Adrenal gland (tissue), 12 donors: Measurements from ENCODE around the gene ICAM1. TPM values are rescaled to one million over a fixed set of nuclear protein-coding genes. Genes with fewer than 3 reads are reported as not detected.
A peak's percentile ranks its signal among the peaks of the same experiment; 100 is the strongest.

Source experiments
- DNase-seq, 7 donors: peaks; one replicate each; pipeline ENCODE4 v3.0.0-alpha.2; 2019 to 2020
- H3K27ac ChIP-seq, 5 donors: fragments of 200-600 bp; sonication (generic) in 4 of 5; 1 replicate in 3 of 5; 2 replicates in 2 of 5; pipeline versions ENCODE4 v1.5.1 to v1.8.0; 2016 to 2020; ENCODE audit warnings: mild to moderate bottlenecking in 1 of 5
- H3K27me3 ChIP-seq: fragments of 200-600 bp; 2 replicates; pipeline ENCODE4 v1.8.0; 2021
- H3K36me3 ChIP-seq, 2 donors: fragments of 200-600 bp; replicated peaks in 1 of 2; 1 replicate in 1 of 2; 2 replicates in 1 of 2; pipeline versions ENCODE4 v1.5.1 to v1.8.0; 2018 to 2022
- H3K4me1 ChIP-seq, 2 donors: fragments of 200-600 bp; replicated peaks in 1 of 2; 1 replicate in 1 of 2; 2 replicates in 1 of 2; pipeline versions ENCODE4 v1.5.1 to v1.8.0; 2018 to 2021
- H3K4me3 ChIP-seq, 4 donors: fragments of 200-600 bp; sonication (generic) in 3 of 4; one replicate each; pipeline ENCODE4 v1.5.1; 2016 to 2018
- H3K9me3 ChIP-seq, 3 donors: fragments of 200-600 bp; sonication (generic) in 1 of 3; replicated peaks in 1 of 3; 1 replicate in 2 of 3; 2 replicates in 1 of 3; pipeline versions ENCODE4 v1.5.1 to v1.8.0; 2016 to 2021
- POLR2A ChIP-seq, 2 donors: fragments of 450-650 bp; IDR thresholded peaks; one replicate each; pipeline ENCODE4 v1.6.1; 2017; ENCODE audit warnings: antibody characterized with exemption in 2 of 2, mild to moderate bottlenecking in 2 of 2, moderate library complexity in 1 of 2
- WGBS, 4 donors: extraction: QIAGEN DNeasy Blood & Tissue Kit in 2 of 4; methylation state at CpG; one replicate each; pipeline versions ENCODE4 v1.1.5 to v1.1.7; 2013 to 2017; 5-methylcytosine and 5-hydroxymethylcytosine counted together
- intact Hi-C, 2 donors: fragments of 100-400 bp; cut with DNase I; formaldehyde crosslinking; loops; one replicate each; pipeline versions ENCODE4 v1.14.1 to v1.15.0; 2022 to 2023
- polyA plus RNA-seq, 3 donors: library from polyadenylated mRNA; stranded (reverse); fragments of 200-250 nt in 2 of 3; fragments of 350-450 nt in 1 of 3; fragmentation: Illumina TruSeq in 1 of 3; extraction: RNeasy Lipid Tissue Mini Kit (QIAGEN cat#74804) in 1 of 3; gene quantifications; one replicate each; pipeline ENCODE4 v1.2.3, GENCODE V29; 2013 to 2014
- total RNA-seq, 9 donors: library from RNA; depleted of rRNA in 4 of 9; stranded (reverse); fragments of >200 nt in 4 of 9; fragments of 120-200 nt in 1 of 9; fragmentation: NEBNext Ultra II Directional in 1 of 9; extraction: Animal tissue kit (Norgen Biotek cat#: 25700) in 1 of 9; gene quantifications; one replicate each; pipeline versions ENCODE4 v1.1.0 to v1.2.4, GENCODE V29; 2013 to 2023
- TF ChIP-seq, protein P1 (sequence below), 6 experiments: fragments of 450-650 bp in 4 of 6; fragments of 200-600 bp in 2 of 6; sonication (generic) in 1 of 6; IDR thresholded peaks; 1 replicate in 5 of 6; 2 replicates in 1 of 6; pipeline versions ENCODE4 v1.5.1 to v1.8.0; 2016 to 2021; ENCODE audit warnings: antibody characterized with exemption in 6 of 6, mild to moderate bottlenecking in 2 of 6, moderate library complexity in 1 of 6
- donor health status: healthy with polysubstance abuse.
- donor health status: Bipolar disorder and iron deficiency.
- donor health status: DM: yes; HTN: yes; CAD: no.
- donor health status: DM: no; HTN: no; CAD: no.
- donor health status: DM: no; HTN: no; CAD: no.
- donor health status: DM: yes; HTN: yes; CAD: no.

ICAM1 gene
- total and polyA plus RNA-seq, 12 donors: 2.2 to 90.4 (median 27.4) TPM

DNA sequence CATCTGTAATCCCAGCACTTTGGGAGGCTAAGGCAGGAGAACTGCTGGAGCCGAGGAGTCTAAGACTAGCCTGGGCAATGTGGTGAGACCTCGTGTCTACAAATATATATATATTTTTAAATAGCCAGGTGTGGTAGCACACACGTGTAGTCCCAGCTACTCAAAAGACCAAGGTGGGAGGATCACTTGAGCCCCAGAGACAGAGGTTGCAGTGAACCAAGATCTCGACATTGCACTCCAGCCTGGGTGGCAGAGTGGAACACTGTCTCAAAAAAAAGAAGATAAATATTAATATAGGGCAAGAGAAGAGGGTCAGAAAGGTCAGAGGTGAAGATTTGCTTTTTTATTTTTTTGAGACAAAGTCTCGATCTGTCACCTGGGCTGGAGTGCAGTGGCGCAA lies 24.4 kb upstream of the ICAM1 start:
- 82 to 92% (median 84%) methylated on average over 6 of the region's 6 CpGs for WGBS, 4 donors
- no peak for TF ChIP-seq POLR2A (IDR thresholded peaks at IDR 0.05)
- TF ChIP-seq, protein P1, sequence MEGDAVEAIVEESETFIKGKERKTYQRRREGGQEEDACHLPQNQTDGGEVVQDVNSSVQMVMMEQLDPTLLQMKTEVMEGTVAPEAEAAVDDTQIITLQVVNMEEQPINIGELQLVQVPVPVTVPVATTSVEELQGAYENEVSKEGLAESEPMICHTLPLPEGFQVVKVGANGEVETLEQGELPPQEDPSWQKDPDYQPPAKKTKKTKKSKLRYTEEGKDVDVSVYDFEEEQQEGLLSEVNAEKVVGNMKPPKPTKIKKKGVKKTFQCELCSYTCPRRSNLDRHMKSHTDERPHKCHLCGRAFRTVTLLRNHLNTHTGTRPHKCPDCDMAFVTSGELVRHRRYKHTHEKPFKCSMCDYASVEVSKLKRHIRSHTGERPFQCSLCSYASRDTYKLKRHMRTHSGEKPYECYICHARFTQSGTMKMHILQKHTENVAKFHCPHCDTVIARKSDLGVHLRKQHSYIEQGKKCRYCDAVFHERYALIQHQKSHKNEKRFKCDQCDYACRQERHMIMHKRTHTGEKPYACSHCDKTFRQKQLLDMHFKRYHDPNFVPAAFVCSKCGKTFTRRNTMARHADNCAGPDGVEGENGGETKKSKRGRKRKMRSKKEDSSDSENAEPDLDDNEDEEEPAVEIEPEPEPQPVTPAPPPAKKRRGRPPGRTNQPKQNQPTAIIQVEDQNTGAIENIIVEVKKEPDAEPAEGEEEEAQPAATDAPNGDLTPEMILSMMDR (IDR thresholded peaks at IDR 0.05): no peak

DNA sequence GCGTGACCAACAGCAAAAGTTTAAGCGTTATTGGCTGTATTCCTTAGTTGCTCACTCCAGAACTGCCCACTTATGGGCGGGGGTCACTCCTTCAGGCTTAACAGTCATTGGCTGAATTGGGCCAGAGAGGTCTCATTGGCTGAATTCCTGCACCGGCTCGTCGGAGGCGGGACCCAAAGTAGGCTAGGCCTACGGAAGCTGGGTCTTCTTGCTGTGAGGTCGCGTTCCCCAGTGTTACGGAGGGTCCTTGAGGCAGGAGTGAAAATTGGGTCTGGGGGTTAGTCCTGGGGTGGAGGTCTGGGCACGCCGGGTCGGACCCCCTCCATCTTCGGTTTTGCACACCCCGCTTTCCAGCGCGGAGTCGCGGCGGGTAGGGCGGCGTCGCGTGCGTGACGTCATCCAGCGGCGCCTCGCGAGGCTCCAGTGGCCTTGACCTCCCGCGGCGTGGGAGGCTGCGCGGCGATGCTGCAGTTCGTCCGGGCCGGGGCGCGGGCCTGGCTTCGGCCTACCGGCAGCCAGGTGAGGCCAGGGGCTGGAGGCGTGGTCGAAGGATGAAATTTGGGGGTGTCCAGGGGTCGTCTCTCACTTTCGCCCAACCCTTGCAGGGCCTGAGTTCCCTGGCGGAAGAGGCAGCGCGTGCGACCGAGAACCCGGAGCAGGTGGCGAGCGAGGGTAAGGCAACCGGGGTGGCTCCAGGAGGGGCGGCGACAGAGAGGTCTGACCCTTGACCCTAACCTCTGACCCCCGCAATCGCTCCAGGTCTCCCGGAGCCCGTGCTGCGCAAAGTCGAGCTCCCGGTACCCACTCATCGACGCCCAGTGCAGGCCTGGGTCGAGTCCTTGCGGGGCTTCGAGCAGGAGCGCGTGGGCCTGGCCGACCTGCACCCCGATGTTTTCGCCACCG lies 18.9 kb upstream of the ICAM1 start, which contains the start of gene MRPL4:
TSS of gene MRPL4 (plus strand) at position 423 of the 903 bp plus-strand sequence. CDS start at position 463, 40 bp downstream.
- Histone ChIP-seq H3K27ac (peak within 1 kb of the TSS in 4 of 5 donors; percentile 57 to 86 (median 73)), H3K36me3 (peaks cover 0 to 30% of the 10 kb centered on the region in 2 donors), H3K27me3 (no peaks in the 10 kb centered on the region), H3K4me3 (peak within 1 kb of the TSS; percentile 21 to 89 (median 81)), H3K9me3 (no peaks in the 10 kb centered on the region), H3K4me1 (peaks cover 6 to 13% of the 10 kb centered on the region in 2 donors)
- intact Hi-C loops: loop anchor here in 1 of 2 donors (10.0 kb wide), 1 partner anchor 317 kb away; the partner anchor contains the start of gene OLFM2
- 0 to 1% (median 0%) methylated on average over 12 to 77 of the region's 77 CpGs for WGBS, 4 donors
- TF ChIP-seq, protein P1 (IDR thresholded peaks at IDR 0.05): peak in 1 of 6 experiments; percentile 29
- peak; percentile 52 to 56 for TF ChIP-seq POLR2A (IDR thresholded peaks at IDR 0.05)
- DNase-seq: peak; percentile 95 to 99 (median 98)

More for the DNA sequence above, 24.4 kb upstream of the ICAM1 start:
- intact Hi-C loops: loop anchor here in 1 of 2 donors (10.0 kb wide), 1 partner anchor 132 kb away; the partner anchor contains the start of genes EIF3G and P2RY11
- no peaks in the 10 kb centered on the region for H3K27me3 ChIP-seq
- H3K4me1 ChIP-seq: peaks cover 0 to 3% of the 10 kb centered on the region in 2 donors
- no peaks in the 10 kb centered on the region for H3K9me3 ChIP-seq
- no peaks in the 10 kb centered on the region for H3K36me3 ChIP-seq
- H3K4me3 ChIP-seq: no peak overlapping the region
- H3K27ac ChIP-seq: no peak overlapping the region
- DNase-seq: no peak

DNA sequence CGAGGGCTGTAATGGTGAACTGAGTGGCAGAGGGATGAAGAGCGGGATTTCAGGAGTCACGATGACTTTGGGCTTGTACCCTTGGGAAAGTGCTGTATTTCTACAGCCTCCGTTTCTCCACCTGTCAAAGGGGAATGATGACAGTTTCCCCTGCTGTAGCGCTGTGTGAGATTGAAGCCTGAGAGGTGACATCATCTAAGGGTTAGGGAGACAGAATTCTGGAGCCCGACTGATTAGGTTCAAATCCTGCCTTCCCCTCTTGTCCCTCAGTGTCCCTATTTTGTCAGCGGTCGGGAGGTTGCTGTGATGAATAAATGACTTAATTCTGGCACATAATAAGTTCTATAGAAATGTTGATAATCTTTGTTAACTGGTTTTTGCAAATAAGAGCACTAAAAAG lies 18.2 kb upstream of the ICAM1 start:
- WGBS, 4 donors: 24 to 30% (median 26%) methylated on average over 5 to 8 of the region's 8 CpGs
- peak overlapping the region in 3 of 5 donors; percentile 64 to 86 (median 82) for H3K27ac ChIP-seq

More for the DNA sequence above, 18.2 kb upstream of the ICAM1 start:
- Histone ChIP-seq H3K27me3 (no peaks in the 10 kb centered on the region), H3K9me3 (no peaks in the 10 kb centered on the region), H3K4me1 (peaks cover 6 to 13% of the 10 kb centered on the region in 2 donors), H3K4me3 (peak overlapping the region; percentile 16 to 89 (median 81)), H3K36me3 (peaks cover 0 to 37% of the 10 kb centered on the region in 2 donors)
- intact Hi-C loops: loop anchor here in 1 of 2 donors (10.0 kb wide), 1 partner anchor 318 kb away; the partner anchor contains the start of gene OLFM2
- TF ChIP-seq, protein P1 (IDR thresholded peaks at IDR 0.05): no peak
- TF ChIP-seq POLR2A (IDR thresholded peaks at IDR 0.05): no peak
- DNase-seq: no peak
